ENCODE results near the gene MCRS1. TPM values are rescaled to one million over a fixed set of nuclear protein-coding genes. Genes with fewer than 3 reads are reported as not detected.

The MCRS1 gene
- total RNA-seq, 4 donors from 2014 or later, result 28.7 to 62.0 (median 34.6) TPM

- DNase-seq, result no peak
- TF ChIP-seq POLR2A (IDR thresholded peaks at IDR 0.05) (no peak), CTCF (IDR thresholded peaks at IDR 0.05 in 4 of 5, conservative IDR thresholded peaks at IDR 0.05 in 1 of 5) (no peak)
- no peaks in the 10 kb centered on the region for H3K27me3 ChIP-seq
- ATAC-seq, result no peak
- no peak overlapping the region for H3K27ac ChIP-seq
- no peaks in the 10 kb centered on the region for H3K9me3 ChIP-seq
- in situ Hi-C loops (cut with MboI; ENCODE audit: low sequenced_read_pairs in 4 of 4) (no loop called here), intact Hi-C loops (cut with DNase I; ENCODE audit: low total_unique reads) (no loop called here)
- peaks cover 6% of the 10 kb centered on the region in 2 donors for H3K4me1 ChIP-seq
- no peak overlapping the region for H3K4me3 ChIP-seq
- peaks cover 0 to 5% of the 10 kb centered on the region in 2 donors for H3K36me3 ChIP-seq
Measured at GRCh38 chr12:49587174-49587908, 19.4 kb upstream of the MCRS1 start.

- no peak overlapping the region for H3K4me3 ChIP-seq
- DNase-seq (no peak), ATAC-seq (no peak)
- intact Hi-C loops (cut with DNase I; ENCODE audit: low total_unique reads), result no loop called here
- in situ Hi-C loops (cut with MboI; ENCODE audit: low sequenced_read_pairs in 4 of 4), result no loop called here
- peaks cover 0 to 5% of the 10 kb centered on the region in 2 donors for H3K36me3 ChIP-seq
- no peaks in the 10 kb centered on the region for H3K27me3 ChIP-seq
- no peak overlapping the region for H3K27ac ChIP-seq
- H3K9me3 ChIP-seq, result no peaks in the 10 kb centered on the region
- H3K4me1 ChIP-seq, result peaks cover 8 to 12% of the 10 kb centered on the region in 2 donors
- no peak for TF ChIP-seq POLR2A (IDR thresholded peaks at IDR 0.05)
- no peak for TF ChIP-seq CTCF (IDR thresholded peaks at IDR 0.05 in 4 of 5, conservative IDR thresholded peaks at IDR 0.05 in 1 of 5)
Measured at GRCh38 chr12:49585477-49586459, 17.8 kb upstream of the MCRS1 start.

DNA sequence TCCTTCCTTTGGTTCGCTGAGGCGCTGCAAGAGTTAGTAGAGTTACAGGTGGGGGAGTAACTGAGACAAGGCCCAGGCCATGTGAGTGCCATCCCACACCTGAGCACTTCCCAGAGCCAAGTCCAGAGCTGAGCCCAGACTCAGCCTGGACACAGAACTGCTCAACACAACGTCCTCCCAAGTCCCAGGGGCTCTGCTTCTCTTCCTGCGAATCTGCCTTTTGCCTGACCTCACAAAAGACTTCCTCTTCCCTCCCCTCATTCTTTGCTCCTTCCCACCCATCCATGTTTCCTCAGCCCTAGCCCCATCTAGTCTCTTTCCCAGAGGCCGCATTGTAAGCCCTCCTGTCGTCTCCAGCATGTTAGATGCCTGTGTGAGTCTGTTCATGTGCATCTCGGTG lies 16.6 kb upstream of the MCRS1 start:
- ATAC-seq (no peak), DNase-seq (no peak)
- TF ChIP-seq POLR2A (IDR thresholded peaks at IDR 0.05), result no peak
- no peak for TF ChIP-seq CTCF (IDR thresholded peaks at IDR 0.05 in 4 of 5, conservative IDR thresholded peaks at IDR 0.05 in 1 of 5)
- Histone ChIP-seq H3K27ac (peak overlapping the region in 2 of 4 donors; percentile 35 to 37), H3K36me3 (peaks cover 0 to 5% of the 10 kb centered on the region in 2 donors), H3K4me3 (no peak overlapping the region), H3K4me1 (peaks cover 11 to 19% of the 10 kb centered on the region in 2 donors), H3K27me3 (no peaks in the 10 kb centered on the region), H3K9me3 (no peaks in the 10 kb centered on the region)
- intact Hi-C loops (cut with DNase I; ENCODE audit: low total_unique reads) (no loop called here), in situ Hi-C loops (cut with MboI; ENCODE audit: low sequenced_read_pairs in 4 of 4) (no loop called here)

DNA sequence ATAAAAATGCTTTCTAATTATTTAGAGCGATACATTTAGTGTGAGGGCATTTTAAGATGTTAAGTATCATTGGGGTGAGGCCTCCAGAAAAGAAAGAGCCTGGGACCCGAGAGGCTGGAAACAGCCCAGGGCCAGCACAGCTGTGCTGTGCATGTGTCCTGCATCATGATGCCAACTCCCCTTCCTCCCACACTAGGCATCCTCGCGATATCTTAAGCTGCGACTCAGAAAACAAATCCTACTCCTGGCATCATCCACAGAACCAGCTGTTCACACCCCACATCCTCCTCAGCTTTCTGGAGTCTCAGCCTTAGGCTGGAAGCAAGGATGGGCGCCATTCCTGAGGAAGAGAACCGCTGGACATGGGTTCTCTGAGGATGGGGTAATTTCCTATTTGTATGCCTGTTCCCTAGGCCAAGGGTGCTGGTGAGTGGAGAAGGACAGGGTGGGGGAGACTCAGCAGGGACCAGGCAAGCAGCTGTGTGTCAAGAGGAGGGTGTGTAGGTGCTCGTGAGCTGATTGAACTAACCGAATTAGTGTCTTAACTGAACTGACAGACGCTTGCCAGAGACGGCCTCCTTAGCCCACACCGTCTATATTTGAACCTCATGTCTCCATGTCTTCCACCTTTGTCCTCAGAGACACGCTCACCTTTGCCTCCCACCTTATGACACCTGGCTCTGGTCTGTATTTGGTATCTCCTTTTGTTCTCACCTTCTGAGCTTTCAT lies 15.6 kb upstream of the MCRS1 start:
- H3K27ac ChIP-seq, result peak overlapping the region in 3 of 4 donors; percentile 3 to 29 (median 11)
- peaks cover 7 to 19% of the 10 kb centered on the region in 2 donors for H3K4me1 ChIP-seq
- ATAC-seq (no peak), DNase-seq (no peak)
- no peaks in the 10 kb centered on the region for H3K27me3 ChIP-seq
- TF ChIP-seq CTCF (IDR thresholded peaks at IDR 0.05 in 4 of 5, conservative IDR thresholded peaks at IDR 0.05 in 1 of 5), result no peak
- TF ChIP-seq POLR2A (IDR thresholded peaks at IDR 0.05), result no peak
- in situ Hi-C loops (cut with MboI; ENCODE audit: low sequenced_read_pairs in 4 of 4), result no loop called here
- intact Hi-C loops (cut with DNase I; ENCODE audit: low total_unique reads), result no loop called here
- H3K4me3 ChIP-seq, result no peak overlapping the region
- no peaks in the 10 kb centered on the region for H3K9me3 ChIP-seq
- H3K36me3 ChIP-seq, result peaks cover 0 to 5% of the 10 kb centered on the region in 2 donors
